HG03354 (cell line): ENCODE data around the gene GP5.
A peak's percentile ranks its signal among the peaks of the same experiment; 100 is the strongest.

Experiments
- ATAC-seq: cut with Tn5 transposase; IDR thresholded peaks from one replicate; pipeline ENCODE4 v1.9.1; 2021; ENCODE audit warnings: mild to moderate bottlenecking; ENCODE audit not compliant: unreplicated experiment, poor library complexity, severe bottlenecking

GP5 gene

DNA sequence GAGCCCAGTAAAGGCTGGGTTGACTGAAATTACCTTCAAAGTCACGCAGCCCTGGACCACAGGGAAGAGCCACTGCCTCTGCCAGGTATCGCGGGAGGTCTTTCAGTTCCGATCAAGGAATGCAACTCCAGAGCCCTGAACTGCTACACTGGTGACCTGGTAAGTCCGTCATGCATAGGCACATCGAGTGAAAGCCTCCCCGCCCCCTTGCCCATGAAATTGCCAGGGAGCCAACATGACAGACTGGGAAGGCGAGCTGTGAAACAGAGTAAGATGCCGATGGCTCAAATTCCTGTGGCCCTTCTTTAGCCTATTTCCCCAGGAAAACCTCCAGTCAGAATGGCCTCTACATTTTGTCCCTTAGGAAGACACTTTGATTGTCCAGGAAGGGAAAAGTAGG, 2.3 kb upstream of the GP5 start:
- ATAC-seq: no peak

DNA sequence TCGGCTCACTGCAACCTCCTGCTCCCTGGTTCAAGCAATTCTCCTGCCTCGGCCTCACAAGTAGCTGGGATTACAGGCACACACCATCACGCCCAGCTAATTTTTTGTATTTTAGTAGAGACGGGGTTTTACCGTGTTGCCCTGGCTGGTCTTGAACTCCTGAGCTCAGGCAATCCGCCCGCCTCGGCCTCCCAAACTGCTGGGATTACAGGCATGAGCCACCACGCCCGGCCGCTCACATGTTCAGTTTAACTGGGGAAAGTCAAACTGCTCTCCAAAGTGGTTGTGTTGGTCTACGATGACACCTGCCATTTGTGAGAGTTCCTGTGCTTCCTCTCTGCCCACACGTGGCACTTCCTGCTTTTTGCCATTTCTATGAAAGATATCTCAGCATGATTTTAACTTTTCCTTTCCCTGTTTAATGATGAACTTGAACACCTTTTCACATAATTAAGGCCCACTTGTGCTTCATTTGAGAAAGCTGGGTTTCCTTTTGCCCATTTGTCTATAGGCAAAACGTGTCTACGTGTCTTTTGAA, 877 bp upstream of the GP5 start:
- ATAC-seq: no peak

DNA sequence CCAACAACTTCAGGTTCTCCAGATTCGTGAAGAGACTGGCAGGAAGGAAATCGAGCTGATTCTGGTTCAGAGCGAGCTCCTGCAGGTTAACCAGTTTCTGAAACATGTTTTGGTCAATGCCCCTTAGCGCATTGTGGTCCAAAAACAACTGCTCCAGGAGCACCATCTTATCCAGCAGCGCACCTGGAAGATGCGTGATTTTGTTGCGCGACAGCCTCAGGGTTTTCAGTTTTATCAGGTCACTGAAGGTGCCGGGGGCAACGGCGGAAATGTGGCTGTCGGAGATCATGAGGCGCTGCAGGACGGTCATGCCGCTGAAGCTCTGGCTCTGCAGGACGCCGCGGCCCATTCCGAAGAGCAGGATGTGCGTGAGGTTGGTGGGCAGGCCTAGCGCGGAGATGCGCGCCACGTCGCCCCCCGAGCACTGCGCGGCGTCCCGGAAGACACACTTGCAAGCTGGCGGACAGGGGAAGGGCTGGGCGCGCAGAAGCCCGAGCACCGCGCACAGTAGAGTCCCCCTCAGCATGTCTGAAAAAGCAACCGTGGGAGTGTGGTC, 1.2 kb downstream of the GP5 start:
- no peak for ATAC-seq

DNA sequence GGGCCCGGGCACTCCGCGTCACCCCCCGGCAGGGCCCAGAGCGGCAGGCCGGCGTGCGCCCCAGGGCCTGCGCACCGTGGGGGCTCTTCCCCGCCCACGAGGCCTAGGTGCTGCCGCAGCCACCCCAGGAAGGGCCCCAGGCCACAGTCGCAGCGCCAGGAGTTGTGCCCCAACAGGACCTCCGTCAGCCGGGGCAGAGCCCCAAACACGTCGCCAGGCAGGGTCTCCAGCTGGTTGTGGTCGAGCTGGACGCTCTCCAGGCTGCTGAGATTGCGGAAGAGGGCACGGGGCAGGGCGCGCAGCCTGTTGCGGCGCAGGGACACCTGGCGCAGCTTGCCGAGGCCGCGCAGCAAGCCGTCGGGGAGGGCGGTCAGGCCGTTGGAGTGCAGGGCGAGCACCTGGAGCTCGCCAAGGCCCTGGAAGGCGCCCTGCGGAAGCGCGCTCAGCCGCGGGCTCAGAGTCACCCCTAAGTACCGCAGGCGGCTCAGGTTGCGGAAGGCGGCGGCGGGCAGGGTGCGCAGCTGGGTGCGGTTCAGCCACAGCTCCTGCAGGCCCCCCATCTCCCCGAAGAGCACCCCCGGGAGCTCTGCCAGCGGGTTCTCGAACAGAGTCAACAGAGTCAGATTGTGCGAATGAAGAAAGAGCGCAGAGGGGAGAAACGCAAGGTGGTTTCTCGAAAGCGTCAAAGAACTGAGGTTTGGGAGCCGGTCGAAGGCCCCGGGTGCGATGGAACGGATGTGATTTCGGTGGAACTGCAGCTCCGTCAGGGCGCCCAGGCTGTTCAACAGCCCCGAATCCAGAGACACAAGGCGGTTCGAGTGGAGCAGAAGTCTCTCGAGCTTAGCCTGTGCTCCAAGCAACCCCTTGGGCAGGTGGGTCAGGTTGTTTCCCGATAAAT, 2.0 kb downstream of the GP5 start:
- ATAC-seq: peak; percentile 50

DNA sequence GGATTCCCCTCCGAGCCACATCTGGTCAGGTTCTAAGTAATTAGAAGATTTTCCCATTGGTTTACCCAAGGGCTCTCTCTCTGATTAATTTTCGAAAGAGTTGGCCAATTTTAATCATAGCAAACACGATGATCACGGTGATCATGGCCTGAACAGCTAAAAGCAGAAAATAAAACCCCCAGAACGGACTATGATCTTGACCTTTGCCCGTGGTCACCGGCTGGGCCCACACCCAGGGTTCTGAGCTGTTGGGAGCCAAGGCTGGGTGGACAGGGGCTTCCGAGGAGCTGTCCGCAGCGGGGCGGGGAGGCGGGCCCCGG, 2.6 kb downstream of the GP5 start:
- ATAC-seq: no peak

DNA sequence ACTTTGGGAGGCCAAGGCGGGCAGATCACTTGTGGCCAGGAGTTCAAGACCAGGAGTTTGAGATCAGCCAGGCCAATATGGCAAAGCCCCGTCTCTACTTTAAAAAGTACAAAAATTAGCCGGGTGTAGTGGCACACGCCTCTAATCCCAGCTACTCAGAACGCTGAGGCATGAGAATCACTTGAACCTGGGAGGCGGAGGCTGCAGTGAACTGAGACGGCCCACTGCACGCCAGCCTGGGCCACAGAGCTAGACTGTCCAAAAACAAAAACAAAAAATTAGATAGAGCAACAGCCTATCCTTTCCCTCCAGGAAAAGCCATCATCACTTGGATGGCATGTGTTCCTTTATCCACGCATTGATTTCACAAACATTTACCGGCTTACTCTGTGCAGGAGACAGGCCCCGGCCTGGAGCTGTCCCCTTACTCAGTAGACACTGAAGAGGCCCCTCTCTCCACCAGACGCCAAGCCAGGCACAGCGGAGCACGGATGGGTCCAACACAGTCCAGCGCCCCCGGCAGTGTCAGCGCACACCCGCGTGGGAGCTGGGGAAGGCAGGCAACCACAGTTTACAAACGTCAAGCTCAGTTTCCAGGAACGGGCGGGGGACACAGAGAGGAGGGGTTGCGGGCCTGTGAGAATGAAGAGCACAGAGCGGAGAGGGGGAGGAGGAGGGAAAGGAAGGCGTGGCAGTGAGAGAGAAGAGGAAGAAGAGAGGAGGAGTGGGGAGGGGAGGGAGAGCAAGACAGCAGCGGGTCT, 3.1 kb downstream of the GP5 start:
- ATAC-seq: no peak

DNA sequence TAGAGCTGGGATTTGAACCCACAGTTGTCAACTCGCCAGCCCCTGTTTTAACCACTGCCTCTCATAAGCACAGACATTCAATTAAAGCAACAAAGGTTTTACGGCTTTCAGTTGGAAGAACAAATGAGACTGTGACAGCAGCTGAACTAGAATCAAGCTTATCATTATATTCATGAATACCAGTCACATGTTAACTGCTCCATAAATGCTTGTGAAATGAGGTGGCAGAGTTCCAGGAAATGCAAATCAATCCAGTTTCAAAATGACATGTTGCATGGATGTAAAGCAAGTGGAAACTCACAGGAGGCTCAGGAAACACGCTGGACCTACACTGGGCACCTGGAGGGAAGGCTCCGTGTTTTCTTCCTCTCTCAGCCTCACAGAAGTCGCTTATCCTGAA, 3.9 kb downstream of the GP5 start:
- ATAC-seq: no peak

DNA sequence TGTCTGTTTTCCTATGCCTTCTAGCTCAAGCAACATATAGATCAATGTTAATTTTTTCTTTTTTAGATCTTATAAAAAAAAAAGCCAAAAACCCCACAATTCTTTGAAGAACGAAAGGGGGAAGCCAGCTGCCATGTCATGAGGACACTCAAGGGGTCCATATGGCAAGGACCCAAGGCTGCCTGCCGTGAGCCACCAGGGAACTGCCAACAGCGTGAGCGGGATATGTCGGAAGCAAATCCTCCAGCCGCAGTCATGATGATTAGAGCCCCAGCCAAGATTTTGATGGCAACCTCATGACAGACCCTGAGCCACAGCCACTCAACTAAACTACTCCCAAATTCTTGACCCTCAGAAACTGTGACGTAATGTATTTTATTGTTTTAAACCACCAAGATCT, 6.5 kb downstream of the GP5 start:
- ATAC-seq: no peak

DNA sequence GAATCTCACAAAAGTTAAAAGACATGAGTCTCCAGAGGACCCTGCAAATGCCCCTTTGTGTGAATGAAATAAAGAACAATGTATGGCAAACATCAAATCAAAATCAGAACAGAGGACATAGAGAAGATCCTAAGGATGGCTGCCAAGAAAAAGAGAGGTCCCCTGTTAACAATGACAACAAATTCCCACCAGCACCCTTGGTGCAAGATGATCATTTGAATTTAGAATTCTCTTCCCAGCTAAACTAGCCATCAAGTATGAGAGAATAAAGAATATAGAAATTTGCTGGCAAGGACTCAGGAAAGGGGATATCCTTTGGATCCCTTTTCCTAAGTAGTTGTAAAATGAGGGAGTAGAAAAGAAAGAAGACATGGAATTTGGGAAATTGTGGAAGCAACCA, 8.2 kb downstream of the GP5 start:
- ATAC-seq: no peak

DNA sequence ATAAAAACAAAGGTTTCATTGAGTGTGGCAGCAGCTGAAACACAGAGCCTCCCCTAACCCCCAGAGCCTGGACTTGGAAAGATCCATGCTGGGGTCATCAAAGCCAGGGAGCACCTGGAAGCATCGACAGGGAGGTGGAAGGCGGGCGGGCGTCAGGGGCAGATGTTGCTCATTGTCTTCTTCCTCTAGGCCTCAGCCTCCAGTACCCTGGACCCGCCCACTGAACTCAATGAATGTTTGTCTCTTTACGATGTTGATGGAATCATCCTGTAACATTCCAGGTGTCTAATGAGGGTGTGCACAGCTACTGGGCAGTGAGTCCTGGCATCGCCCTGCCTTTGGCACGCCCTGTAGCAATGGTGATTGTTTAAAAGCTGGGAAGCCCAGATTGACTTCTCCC, 9.8 kb downstream of the GP5 start:
- no peak for ATAC-seq

DNA sequence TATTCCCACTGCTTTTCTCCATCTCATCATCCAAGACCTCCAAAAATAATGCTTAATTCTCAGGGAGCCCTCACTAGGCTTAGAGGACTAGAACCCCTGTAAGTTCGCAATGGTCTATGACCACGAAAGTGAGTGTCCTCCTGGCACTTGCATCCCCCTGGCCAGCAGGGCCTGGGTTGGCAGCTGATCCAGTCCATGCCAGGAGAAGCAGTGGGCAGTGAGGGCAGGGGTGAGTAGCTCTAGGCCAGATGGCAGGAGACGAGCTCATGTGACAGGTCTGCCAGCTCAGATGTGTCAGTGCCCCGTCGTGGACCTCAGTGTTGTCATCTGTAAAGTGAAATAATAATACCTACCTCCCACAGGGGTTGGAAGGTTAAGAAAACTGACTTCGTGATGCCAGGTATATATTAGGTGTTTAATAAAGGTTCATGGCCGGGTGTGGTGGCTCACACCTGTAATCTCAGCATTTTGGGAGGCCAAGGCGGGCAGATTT, 11.1 kb downstream of the GP5 start:
- ATAC-seq: no peak

DNA sequence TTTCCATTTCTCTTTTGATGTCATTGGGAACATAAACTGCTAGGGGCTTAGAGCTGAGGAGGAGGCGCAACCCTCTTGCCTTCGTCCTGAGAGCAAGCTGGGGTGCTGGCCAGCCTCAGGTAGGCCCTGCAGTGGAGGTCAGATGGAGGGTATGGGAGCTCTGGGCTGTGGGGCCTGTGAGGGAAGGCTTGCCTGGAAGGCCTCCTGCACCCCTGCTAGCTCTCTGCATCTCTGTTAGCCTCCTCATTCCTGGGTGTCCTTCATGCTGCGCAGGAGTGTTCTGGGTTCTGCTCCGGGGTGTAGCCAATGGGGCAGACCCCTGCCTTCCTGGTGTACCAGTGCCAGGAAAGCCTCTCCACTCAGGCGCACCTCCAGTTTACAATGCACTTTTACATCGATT, 11.8 kb downstream of the GP5 start:
- ATAC-seq: no peak

DNA sequence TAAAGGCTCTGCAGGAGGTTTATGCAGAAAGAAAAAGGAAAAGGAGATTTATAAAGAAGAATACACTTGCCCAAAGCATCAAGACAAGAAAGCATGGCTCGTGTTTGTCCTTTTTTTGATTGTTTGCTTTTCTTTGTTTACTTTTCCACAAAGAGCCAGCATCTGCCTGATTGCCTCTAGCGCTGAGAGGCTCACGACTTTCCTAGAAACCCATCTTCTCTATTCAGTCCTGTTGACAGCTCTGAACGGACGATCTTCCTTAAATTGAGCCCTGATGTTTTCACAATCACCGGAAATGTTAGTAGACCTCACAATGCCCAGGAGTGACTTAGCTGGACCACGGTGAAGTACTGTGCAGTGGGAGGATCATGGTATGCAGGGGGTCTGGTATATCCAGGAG, 12.4 kb downstream of the GP5 start:
- ATAC-seq: no peak

DNA sequence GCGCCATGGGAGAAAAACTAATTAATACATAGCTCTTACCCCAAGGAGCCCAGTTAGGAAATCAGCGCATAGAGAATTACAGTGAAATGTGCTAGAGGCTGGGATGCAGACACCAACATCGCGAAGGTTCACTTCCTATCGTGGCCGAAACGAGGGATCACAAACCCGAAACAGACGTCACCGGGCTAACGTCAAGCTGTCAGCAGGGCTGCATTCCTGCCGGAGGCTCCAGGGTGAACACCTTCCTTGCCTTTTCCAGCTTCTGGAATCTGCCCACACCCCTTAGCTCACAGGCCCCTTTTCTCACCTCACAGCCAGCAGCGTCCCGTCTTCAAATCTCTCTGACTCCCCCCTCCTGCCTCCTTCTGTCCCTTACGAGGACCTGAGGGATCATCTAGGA, 13.0 kb downstream of the GP5 start:
- no peak for ATAC-seq

DNA sequence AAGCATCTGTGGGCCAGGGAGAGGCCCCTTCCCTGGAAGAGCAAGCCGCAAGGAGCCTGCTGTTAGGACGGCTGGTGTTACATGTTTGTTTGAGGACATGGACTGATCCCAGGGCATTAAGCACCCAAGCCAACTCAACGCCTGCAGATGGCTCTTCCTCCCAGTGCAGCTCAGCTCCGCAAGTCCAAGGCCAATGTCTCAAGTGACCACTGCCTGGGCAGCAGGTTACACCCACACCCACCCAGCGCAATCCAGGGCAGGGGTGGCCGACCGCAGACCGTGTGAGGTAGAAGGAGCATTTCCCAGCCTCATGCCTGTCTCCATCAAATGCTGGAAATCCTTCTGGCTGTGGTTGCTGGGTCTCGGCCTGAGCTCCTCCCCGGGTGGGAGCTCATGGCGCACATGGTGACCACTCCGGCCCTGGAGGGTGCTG, 14.5 kb downstream of the GP5 start:
- no peak for ATAC-seq

DNA sequence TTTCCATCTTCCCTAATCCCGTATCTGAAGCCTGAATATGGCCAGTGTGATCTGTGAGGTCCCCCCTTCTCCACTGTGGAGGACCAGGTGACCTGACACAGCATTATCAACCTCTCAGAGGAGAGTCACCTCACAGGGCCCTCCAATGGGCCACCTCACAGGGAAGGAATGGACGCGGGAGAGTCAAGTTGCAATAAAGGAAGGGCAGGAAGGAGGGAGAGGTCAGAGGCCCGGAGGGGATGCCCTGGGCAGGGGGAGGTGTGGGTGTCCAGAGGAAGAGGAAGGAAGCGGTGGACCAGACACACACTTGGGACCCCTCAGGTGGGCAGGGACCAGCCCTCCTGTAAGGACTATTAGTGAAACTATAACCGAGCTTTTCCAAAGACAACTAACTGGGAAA, 14.9 kb downstream of the GP5 start:
- ATAC-seq: no peak

DNA sequence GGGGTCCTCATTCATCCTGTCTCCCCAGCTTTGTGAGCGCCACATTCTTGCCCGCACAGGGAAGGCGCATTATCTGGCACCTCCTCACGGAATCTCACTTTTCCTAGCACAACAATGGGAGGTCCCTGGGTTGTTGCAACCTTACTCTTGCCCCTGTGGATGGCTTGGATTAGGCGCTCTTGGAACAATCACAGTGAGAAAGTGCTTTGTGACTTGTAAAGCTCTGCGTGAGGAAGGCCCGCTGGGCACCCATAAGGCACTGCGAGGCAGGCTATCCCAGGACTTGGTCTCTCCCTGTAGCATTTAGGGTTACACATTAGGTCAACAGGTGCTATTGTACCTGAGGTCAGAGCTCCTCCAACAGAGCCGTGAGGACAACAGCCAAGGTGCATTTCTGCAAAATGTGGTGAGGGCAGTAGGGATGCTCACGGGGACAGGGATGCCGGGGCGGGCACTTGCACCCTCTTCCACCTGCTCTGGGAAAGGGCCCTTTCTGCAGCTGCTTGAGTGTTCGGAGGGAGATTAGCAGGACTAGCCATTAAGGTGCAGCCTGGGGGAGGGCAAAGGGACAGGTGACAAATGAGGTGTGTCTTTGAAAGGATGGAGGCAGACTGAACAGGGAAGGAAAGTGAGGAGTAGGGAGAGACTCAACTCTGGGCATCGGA, 15.7 kb downstream of the GP5 start:
- ATAC-seq: no peak

DNA sequence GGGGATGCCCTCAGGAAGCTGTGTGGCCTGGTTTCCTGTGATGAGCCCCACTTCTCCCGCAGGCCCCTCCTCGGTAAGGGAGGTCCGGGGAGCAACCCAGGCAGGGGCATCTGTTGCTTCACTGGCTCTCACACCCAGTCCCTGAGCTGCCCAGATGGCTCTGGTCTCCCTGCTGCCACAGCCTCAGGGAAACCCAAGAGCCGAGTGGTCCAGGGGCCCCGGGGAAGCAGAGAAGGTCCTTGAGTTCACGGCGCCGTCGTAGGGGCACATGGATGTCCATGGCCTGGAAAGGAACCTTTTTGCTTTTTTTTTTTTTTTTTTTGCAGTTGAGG, 16.2 kb downstream of the GP5 start:
- ATAC-seq: no peak

DNA sequence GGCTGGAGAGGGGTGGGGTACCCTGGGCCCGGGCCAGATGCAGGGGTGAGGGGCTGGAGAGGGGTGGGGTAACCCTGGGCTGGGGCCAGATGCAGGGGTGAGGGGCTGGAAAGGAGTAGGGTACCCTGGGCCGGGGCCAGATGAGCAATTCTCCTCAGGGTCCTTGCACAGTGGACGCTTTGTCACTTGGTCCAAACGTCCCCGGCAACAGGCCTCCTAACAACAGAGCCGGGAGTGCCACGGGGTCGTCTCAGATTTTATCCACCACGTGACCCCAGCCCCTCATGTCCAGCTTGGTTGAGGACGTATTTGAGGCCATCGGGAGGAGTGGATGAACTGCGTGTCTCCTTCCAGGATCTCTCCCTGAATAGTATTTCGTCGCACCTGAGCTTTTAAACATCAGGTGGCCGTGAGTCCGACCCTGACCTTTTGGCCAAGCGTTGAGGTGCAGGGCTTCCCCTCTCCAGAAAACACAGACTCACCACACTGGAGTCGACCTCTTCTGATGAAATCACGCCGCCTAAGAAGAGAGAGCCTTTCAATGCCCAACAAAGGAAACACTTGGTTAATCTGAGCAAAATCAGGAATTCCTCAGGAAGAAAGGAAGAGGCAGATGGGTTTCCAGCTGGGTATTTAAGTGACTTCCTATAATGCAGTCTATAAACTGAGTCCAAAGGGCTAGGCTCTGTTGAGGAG, 16.7 kb downstream of the GP5 start:
- ATAC-seq: no peak

DNA sequence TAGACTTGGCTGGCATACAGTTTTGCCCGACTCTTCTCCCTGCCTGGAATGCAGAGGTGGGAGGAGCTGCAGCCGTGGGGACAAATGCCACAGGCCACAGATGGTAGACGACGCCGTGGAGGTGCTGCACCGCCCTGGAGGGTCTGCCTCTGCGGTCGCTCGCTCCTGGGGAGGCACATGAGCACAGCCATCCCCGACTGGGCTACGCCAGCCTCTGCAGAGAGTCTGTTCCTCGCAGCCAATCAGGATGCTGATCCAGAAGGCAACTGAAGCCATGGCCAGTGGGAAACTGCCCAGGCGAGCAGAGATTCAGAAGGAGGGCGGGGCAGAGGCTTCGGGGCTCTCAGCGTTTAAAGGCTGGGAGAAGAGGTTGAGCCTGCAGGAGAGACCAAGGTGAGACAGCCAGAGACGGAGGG, 17.6 kb downstream of the GP5 start:
- no peak for ATAC-seq
